Activated CD8-positive, alpha-beta memory T cell treated with anti-CD3 and anti-CD28 coated beads for 4 hours (primary cell): Measurements from ENCODE around the gene LMAN2L.
"Not testable (repeated sequence)": the region's sequence is repeated elsewhere in the genome, so short reads cannot be mapped to it uniquely, and the experiment has no call there.

Experiments
- DNase-seq, 2 donors: peaks; one replicate each; pipeline ENCODE4 v3.0.0-alpha.2; 2020; ENCODE audit warnings: low read depth in 2 of 2

The LMAN2L gene

DNA sequence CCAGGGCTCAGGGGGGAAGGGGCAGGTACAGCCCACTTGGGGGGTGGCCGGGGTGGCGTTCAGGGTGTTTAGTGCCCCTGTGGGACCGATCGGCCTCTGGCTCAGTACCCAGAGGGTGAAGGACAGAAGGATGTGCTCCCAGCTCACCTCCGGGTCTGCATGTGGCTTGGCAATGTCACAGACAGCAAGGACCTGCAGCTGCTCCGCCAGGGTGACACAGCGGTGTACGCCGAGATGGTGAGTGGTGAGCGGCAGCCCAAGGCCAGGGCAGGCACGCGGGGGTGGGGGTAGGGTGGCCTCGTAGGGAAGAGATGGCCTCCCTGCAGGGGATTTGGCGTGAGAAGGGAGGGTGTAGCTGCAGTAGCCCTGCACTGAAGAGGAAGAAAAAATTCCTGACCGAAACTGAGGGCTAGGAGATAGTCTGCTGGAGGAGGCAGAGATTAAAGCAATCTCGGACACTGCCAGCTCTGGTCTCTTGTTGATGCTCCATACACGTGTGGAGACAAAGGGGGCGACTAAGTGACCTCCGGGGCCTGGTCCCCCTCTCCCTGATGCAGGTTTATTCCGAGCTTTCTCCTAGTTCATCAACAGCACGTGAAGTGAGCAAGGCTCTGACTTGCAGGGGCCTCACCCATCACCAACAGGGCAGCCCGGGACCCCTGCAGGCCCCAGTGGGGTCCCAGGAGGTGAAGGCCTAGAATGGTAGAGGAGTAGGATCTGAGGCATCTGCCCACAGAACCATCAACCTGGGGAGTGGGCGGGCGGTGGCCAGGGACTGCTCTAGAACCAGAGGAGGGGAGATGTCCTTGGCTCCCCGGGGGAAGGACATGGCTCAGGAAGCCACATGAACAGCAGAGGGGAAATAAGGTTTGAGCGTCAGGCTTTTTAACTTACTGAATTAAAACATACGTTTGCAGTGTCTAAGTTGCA is 51.9 kb downstream of the LMAN2L start:
- DNase-seq, result no peak

DNA sequence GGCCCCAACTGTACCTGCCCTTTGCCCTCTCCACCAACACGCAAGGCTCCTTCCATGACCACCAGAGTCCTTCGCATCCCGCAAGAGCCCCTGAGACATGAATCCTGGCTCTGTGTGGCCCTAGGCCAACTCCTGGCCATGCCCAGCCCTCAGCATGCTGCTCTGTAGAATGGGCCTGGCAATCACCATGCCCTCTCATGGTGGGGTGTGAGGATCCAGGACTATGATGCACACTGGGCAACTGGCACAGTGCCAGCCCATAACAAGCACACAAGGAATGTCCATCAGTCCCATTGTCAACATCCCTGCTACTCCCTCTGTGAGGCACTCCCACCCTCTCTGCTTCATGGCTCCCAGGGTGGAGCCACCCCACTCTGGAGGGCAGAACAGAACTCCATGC is 52.6 kb downstream of the LMAN2L start:
- no peak for DNase-seq

DNA sequence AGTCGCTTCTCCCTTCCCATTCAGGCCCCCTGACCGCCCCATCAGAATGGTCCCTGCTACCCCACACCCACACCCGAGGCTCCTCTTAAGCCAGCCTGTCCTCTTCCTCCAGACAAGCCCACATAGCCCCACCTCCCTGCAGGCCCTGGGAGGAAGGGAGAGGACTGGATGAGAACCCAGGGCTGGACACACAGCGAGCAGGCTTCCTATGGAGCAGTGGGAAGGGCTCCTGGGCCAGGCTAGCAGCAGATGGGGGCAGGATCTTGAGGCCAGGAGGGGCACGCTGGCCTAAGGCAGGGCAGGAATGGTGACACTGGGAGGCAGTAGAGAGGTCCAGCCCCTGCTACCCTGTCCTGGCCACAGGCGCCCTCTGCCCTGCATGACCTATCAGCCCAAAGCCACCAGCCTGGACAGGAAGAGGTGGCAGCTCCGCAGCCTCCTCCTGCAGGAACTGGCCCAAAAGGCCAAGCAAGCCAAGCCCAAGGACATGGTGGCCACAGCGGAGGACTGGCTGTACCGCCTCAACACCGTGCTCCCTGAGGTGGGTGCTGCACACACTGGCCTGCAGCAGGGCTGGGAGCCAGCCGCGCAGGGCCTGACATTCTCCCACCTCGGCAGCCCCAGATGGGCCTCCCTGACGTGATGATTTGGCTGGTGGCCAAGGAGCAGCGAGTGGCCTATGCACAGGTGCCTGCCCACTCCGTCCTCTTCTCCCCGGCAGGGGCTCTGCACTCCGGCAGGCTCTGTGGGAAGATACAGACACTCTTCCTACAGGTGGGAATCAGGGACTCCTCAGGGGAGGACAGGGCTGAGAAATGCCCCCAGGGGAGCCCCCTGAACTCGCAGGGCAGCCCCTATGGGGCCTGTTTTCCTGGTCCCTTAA is 54.0 kb downstream of the LMAN2L start:
- DNase-seq, result no peak

DNA sequence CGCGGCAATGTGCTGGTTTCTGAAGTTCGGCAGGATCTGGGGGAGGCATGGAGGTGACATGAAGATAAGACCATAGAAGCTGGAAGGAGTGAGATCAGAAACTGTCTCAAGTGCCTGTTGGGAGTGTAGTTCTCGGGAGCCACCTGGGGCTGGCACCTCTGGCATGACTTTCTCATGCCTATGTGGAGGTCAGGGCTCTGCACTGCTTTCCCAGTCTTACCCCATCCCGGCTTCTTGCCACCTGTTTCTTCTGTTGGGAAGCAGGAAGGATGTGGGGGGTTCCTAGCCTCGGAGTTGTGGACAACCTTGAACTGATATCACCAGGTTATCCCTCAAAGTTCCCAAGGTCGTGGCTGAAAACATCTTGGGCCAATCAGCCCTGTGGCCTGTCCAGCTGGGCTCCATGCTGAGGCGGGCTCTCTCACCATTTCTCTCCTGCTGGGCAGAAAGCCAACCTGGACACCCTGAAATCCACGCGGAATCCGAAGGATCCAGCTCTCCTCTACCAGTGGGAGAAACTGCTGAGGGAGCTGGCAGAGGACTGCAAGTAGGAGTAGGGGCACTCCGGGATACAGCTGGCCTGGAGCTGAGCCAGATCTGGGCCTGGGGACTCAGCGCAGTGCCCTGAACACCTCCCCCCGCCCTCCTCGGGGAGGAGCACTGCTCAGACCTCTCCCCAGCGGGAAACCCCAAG is 54.8 kb downstream of the LMAN2L start:
- DNase-seq, result no peak

DNA sequence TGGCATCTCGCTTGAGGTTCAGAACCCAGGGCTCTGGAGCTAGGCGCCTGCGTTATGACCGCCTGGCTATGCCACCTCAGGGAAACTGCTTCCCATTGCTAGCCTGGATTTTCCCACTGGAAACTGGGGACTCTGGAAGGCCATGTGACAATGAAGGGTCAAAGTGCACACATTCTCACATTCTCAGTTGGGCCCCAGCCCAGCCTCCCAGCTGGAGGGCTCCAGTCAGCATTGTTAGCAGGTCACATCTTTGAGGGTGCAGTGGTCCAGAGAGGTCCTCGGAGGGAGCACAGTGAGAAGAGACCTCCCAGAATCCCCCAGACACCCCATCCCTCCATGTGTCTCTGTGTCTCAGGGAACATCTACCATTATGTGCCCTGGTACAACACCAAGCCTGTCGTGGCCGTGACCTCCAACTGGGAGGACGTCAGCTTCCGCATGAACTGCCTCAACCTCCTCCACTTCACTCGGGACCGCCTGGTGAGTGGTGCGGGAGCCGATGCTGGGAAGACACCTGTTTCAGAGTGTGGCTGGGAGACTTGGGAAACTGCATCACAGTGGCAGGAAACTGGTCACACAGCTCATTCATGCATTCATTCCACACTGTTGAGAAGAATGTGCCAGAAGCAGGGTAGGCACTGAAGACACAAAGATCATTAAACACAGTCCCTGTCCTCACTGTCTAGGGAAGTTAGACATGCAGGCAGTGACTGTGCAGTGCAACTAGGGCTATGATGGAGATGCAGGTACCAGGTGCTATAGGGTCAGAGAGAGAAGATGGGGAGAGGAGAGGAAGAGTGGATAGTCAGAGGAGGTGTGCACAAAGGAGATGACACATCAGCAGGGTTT is 55.7 kb downstream of the LMAN2L start:
- no peak for DNase-seq

DNA sequence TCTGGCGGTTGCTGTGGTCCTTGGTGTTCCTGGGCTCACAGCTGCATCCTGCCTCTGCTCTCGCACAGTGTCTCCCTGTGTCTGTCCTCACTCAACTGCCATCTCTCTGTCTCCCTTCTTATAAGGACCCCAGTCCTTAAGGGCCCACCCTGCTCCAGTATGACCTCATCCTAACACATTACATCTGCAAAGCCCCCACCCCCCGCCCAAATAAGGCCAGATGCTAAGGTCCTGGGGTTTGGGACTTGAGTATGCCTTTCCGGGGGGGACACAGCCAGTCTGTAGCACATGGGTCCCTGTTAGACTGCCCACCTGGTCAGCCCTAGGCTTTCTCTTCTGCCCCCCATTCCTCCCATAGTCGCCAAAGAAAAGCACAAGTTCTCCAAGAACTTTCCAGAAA is 56.6 kb downstream of the LMAN2L start:
- DNase-seq, result no peak

DNA sequence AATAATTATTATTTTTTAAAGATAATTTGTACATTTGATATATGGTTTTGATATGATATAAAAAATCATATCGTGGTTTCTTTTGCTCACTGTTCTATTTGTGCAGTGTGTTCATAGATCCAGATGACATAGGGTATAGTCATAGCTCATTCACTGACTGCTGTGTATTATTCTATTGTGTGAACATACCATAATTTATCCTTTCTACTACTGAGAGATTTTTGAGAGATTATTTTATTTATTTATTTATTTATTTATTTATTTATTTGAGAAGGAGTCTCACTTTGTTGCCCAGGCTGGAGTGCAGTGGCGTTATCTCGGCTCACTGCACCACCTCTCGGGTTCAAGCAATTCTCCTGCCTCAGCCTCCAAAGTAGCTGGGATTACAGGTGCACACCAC is 58.3 kb downstream of the LMAN2L start:
- DNase-seq, result no peak

DNA sequence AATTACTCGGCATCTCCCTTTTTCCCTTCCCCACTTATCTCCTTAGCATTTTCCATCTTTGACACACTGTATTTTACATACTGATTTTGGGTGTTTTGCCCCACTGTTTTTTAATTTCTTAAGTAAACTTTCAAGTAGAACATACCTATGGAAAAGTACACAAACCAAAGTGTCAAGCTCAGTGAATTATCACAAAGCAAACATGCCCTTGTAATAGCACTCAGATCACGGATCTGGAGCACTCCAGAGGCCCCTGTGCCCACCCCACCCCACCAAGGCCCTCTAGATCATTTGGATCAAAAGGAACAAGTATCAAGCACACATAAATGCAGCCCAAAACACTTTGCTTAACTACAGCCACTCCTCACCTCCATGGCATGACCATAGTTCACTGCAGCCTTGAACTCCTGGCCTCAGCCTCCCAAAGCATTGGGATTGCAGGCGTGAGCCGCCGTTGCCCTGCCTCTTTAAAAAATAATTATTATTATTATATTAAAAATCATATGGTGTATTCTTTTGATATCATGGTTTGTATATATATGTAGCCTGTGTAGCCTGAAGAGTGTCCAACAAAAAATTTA is 59.2 kb downstream of the LMAN2L start:
- no peak for DNase-seq

DNA sequence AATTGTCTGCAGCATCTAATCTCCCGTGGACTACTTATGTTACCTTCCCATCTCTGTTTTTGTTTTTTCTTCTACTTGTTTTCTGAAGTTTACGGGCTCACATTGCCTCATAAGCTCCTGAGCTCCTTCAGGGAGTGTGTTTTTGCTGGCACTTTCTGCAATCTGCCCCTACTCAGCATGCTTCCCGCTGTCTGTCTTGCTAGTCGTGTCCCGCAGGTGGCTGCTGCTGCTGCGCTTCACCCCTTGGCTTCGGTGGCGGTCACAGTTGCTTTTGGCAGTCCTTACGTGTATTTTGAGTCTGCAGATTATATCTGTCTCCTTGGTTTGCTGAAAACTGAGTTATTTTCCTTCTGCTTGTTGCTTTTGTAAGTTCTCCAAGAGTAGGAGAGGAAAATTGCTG is 60.0 kb downstream of the LMAN2L start:
- no peak for DNase-seq

DNA sequence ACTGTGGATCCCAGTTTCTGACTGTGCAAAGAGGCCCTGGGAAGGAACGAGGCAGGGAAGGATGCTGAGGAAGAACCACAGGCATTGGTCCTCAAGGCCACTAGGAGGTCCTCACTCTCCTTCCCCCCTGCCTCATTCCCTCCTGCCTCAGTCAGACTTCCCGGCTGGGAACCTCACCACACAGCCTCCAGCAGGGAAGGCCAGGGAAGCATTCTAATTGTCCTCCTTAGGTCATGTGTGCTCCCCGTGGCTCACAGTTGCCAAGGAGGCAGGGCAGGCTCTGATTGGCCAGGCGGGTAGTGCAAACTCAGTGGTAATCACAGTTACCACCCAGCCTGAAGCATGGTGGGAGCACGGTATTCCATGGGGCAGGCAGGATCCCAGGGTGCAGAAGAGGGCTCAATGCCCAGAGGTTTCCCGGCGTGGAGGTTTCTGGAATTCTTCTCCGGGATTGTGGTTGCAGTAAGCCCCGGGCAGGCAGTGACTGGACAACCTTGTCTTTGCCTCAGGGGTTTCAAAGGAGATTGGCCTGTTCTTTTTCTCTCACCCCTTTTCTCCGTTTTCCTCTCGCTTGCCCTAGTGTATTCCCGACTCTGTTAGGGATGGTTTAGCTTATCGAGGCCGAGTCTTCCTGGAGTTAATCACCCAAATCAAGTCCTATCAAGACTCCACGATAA is 70.2 kb downstream of the LMAN2L start:
- no peak for DNase-seq

DNA sequence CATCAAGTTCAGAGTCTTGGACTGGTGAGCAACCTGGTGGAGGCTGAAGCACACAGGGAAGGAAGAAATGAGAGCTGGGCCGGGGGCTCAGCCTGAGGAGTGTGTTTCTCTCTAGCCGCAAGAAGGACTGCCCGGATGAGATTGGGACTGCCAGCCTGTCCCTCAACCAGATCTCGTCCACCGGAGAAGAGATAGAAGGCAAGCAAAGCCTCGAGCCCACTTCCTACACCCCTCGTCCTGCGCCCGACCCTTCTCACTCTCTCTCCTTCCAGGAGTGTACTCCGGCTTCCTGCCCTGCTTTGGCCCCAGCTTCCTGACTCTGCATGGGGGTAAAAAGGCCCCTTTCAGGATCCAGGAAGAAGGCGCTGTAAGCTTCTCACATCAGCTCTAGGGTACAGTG is 71.1 kb downstream of the LMAN2L start:
- DNase-seq, result no peak

DNA sequence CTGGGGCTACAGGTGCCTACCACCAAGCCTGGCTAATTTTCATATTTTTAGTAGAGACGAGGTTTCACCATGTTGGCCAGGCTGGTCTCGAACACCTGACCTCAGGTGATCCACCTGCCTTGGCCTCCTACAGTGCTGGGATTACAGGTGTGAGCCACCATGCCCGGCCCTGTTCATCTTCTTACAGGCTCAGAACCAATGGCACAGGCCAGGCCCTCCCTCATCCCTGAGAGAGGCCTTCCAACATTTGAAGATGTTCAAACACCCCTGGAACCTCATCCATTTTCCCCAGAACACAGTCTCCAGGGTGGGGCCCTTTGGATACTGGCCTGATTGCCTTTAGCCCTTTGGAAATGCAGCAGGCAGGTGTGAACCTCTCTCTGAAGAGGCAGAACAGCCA is 74.1 kb downstream of the LMAN2L start:
- not testable (repeated sequence) for DNase-seq

DNA sequence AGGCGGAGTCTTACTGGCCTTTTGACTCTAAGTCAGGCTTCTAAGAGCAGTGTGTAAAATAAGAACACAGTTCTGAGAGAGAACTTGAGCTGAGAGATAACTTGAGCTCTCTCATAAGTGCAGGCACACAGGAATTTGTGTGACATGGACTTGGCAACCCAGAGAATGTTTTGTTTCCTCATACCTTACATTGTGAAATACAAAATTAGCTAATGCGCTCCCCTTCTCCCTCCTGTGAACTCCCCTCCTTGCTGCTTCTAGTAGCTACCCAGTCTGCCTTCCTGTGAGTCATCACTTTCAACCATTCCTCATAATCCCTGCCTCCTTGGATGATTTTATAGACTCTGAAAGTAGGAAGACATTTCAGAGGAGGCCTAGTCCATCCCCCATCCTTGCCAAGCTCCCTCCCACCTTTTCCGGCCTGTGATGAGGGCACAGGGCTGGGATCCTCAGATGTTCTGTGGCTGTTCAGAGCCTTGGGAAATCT is 74.7 kb downstream of the LMAN2L start:
- DNase-seq, result no peak

DNA sequence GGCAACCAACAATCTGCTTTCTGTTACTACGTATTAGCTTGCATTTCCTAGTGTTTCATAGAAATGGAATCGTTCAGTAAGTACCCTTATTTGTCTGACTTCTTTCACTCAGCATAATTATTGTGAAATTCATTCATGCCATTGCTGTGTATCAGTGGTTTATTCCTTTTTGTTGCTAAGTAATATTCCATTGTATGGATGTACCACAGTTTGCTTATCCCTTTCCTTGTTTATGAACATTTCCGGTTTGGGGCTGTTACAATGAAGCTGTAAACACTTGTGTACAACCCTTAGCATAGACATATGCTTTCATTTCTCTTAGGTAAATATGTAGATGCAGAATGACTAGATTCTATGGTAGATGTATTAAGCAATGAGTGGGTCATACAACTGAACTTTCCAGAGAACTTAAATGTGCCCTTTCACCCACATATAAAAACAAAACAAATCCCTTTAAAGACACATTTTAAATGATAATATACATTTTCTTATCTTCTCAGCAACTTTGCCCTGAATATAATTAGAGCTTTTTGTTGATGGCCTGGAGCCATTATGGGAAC is 75.4 kb downstream of the LMAN2L start:
- DNase-seq, result no peak

DNA sequence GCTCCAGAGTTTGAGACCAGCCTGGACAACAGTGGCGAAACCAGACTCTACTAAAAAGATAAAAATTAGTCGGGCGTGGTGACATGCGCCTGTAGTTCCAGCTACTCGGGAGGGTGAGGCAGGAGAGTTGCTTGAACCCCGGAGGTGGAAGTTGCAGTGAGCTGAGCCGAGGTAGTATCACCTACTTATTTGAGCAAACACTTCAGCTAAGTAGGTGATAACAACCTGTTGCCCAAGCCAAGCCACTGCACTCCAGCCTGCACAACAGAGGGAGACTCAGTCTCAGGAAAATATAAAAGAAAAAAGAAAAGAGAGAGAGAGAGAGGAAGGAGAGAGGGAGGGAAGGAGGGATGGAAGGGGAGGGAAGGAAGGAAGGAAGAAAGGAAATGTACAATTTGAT is 76.0 kb downstream of the LMAN2L start:
- no peak for DNase-seq

DNA sequence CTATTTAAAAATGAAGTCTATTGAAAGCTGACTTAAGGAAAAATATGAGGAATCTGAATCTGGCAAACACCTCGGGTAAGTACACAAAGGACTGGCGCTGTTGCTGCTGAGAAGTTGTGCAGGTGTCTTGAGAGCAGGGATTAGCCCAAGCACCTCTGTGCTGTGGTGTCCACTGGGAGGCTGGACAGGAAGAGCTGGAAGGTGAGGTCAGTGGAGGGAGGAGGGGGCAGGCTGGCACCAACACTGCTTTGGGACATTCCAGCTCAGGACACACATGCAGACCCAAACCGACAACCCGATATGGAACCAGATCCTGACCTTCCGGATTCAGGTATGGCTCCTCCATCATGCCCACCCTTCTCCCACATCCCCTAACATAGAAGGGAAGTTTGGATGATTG is 76.7 kb downstream of the LMAN2L start:
- DNase-seq, result no peak

DNA sequence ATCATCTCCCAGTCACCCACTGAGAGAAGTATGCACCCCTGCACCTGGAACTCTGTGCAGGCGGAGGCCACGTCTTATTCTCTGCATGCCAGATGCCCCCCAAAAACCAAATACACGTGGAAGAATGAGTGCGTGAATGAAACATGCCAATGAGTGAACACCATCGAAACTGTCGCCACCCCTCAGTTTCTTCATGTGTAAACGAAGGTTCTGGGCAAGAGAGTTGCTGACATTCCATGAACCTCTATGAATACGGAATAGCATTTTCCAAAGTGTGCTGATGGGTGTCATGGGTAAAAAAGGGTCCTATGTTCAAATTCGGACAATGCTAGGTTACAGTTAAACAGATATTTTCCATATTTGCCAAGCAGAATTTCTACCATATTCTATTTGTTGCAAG is 77.5 kb downstream of the LMAN2L start:
- no peak for DNase-seq

DNA sequence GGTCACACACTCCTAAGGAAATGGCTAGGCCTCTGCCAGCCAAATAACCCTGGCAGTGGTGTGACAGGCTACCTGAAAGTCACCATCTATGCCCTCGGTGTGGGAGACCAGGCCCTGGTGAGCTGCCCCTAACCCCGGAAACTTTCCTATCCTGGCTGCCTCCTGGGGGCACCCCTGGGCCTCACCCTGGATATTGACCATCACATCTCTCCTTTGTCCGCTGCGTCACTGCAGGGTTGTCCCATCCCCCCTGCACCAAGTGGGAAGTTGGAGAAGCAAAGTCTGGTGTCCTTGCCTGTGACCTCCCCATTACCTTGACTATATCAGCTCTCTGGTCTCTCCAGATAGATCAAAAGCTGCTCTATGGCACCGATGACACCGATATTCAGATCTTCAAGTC is 78.5 kb downstream of the LMAN2L start:
- no peak for DNase-seq

DNA sequence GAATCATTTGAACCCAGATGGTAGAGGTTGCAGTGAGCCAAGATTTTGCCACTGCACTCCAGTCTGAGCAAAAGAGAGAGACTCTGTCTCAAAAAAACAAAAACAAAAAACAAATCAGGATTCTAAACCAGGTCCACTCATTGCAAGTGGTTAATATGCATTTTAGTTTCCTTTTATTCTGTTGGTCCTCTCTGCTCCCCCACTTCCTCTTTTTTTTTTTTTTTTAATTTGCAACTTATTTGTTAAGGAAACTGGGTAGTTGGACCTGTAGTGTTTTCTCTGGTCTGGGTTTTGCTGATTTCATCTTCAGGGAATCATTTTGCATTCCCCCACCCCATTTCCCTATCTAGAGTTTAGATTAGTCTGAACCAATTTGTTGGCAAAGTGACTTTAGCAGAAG is 83.3 kb downstream of the LMAN2L start:
- no peak for DNase-seq
